ENCODE measurements around the gene NR4A2.
A peak's percentile ranks its signal among the peaks of the same experiment; 100 is the strongest.

The NR4A2 gene

GRCh38 chr2:156343940-156344301, 11.4 kb upstream of the NR4A2 start:
- no peak for TF ChIP-seq POLR2A (IDR thresholded peaks at IDR 0.05; ENCODE audit: low read length)
- no peak for TF ChIP-seq GATA1 (IDR thresholded peaks at IDR 0.05; ENCODE audit: low read depth, low read length)

GRCh38 chr2:156343096-156343939, 10.8 kb upstream of the NR4A2 start:
- TF ChIP-seq GATA1 (IDR thresholded peaks at IDR 0.05; ENCODE audit: low read depth, low read length) = no peak
- TF ChIP-seq POLR2A (IDR thresholded peaks at IDR 0.05; ENCODE audit: low read length) = no peak
- DNase-seq = peak; percentile 58 to 71

More at GRCh38 chr2:156343940-156344301, 11.4 kb upstream of the NR4A2 start:
- DNase-seq = peak; percentile 8 to 31

GRCh38 chr2:156342254-156343095, 10.0 kb upstream of the NR4A2 start:
- TF ChIP-seq POLR2A (IDR thresholded peaks at IDR 0.05; ENCODE audit: low read length) (peak; percentile 76), GATA1 (IDR thresholded peaks at IDR 0.05; ENCODE audit: low read depth, low read length) (no peak)
- DNase-seq = peak; percentile 91 to 94

- peak; percentile 95 to 96 for DNase-seq
- TF ChIP-seq POLR2A (IDR thresholded peaks at IDR 0.05; ENCODE audit: low read length) = peak; percentile 81
- no peak for TF ChIP-seq GATA1 (IDR thresholded peaks at IDR 0.05; ENCODE audit: low read depth, low read length)
Observed at GRCh38 chr2:156341452-156342253, 9.1 kb upstream of the NR4A2 start.

- no peak for TF ChIP-seq GATA1 (IDR thresholded peaks at IDR 0.05; ENCODE audit: low read depth, low read length)
- TF ChIP-seq POLR2A (IDR thresholded peaks at IDR 0.05; ENCODE audit: low read length) = peak; percentile 9
- DNase-seq = peak; percentile 79 to 82
Observed at GRCh38 chr2:156340804-156341451, 8.4 kb upstream of the NR4A2 start.

- DNase-seq = peak; percentile 38 to 50
- TF ChIP-seq GATA1 (IDR thresholded peaks at IDR 0.05; ENCODE audit: low read depth, low read length) (no peak), POLR2A (IDR thresholded peaks at IDR 0.05; ENCODE audit: low read length) (no peak)
Observed at GRCh38 chr2:156340377-156340776, 7.9 kb upstream of the NR4A2 start.

GRCh38 chr2:156339865-156340264, 7.3 kb upstream of the NR4A2 start:
- TF ChIP-seq POLR2A (IDR thresholded peaks at IDR 0.05; ENCODE audit: low read length) = no peak
- TF ChIP-seq GATA1 (IDR thresholded peaks at IDR 0.05; ENCODE audit: low read depth, low read length) = no peak
- no peak for DNase-seq

GRCh38 chr2:156339110-156339847, 6.8 kb upstream of the NR4A2 start:
- TF ChIP-seq POLR2A (IDR thresholded peaks at IDR 0.05; ENCODE audit: low read length) (peak; percentile 14), GATA1 (IDR thresholded peaks at IDR 0.05; ENCODE audit: low read depth, low read length) (no peak)
- peak; percentile 10 to 36 for DNase-seq

GRCh38 chr2:156338578-156338977, 6.1 kb upstream of the NR4A2 start:
- TF ChIP-seq GATA1 (IDR thresholded peaks at IDR 0.05; ENCODE audit: low read depth, low read length) (no peak), POLR2A (IDR thresholded peaks at IDR 0.05; ENCODE audit: low read length) (no peak)

GRCh38 chr2:156334496-156335478, 2.3 kb upstream of the NR4A2 start:
- peak; percentile 81 to 88 for DNase-seq
- TF ChIP-seq POLR2A (IDR thresholded peaks at IDR 0.05; ENCODE audit: low read length) (peak; percentile 63), GATA1 (IDR thresholded peaks at IDR 0.05; ENCODE audit: low read depth, low read length) (no peak)

More at GRCh38 chr2:156338578-156338977, 6.1 kb upstream of the NR4A2 start:
- no peak for DNase-seq

- peak; percentile 81 to 88 for DNase-seq
- TF ChIP-seq GATA1 (IDR thresholded peaks at IDR 0.05; ENCODE audit: low read depth, low read length) (no peak), POLR2A (IDR thresholded peaks at IDR 0.05; ENCODE audit: low read length) (no peak)
Observed at GRCh38 chr2:156333951-156334495, 1.5 kb upstream of the NR4A2 start.

Measured in erythroblast (primary cell).